Activated T-helper 1 cell treated with anti-CD3 and anti-CD28 coated beads, Interleukin-12 subunit alpha, Interleukin-12 subunit beta, Interleukin-2, Interleukin-4 antibody, amounts not matched to agents 30 ng/mL and 10 ng/mL and 1 ng/mL, durations not matched to agents 14 hours and 24 hours and 36 hours (primary cell): ENCODE data around the gene EIF4G3. TPM values are rescaled to one million over a fixed set of nuclear protein-coding genes. Genes with fewer than 3 reads are reported as not detected.
"Not testable (repeated sequence)": the region's sequence is repeated elsewhere in the genome, so short reads cannot be mapped to it uniquely, and the experiment has no call there.

Experiments used
- DNase-seq: peaks from one replicate; pipeline ENCODE4 v3.0.0; 2021; ENCODE audit warnings: low spot score
- H3K27ac Mint-ChIP-seq: one replicate; pipeline ENCODE4 v1.8.0; 2021; ENCODE audit warnings: mild to moderate bottlenecking, mixed read lengths
- H3K27me3 Mint-ChIP-seq: one replicate; pipeline ENCODE4 v1.8.0; 2022; ENCODE audit warnings: mild to moderate bottlenecking, moderate library complexity, mixed read lengths; ENCODE audit not compliant: insufficient read depth
- H3K36me3 Mint-ChIP-seq: one replicate; pipeline ENCODE4 v1.8.0; 2021; ENCODE audit warnings: low read depth, mixed read lengths
- H3K4me1 Mint-ChIP-seq: one replicate; pipeline ENCODE4 v1.8.0; 2021; ENCODE audit warnings: low read depth, mixed read lengths
- H3K4me3 Mint-ChIP-seq: one replicate; pipeline ENCODE4 v1.8.0; 2021; ENCODE audit warnings: mild to moderate bottlenecking, moderate library complexity, mixed read lengths
- H3K9me3 Mint-ChIP-seq: one replicate; pipeline ENCODE4 v1.8.0; 2021; ENCODE audit warnings: mixed read lengths
- intact Hi-C: fragments of 100-400 bp; cut with micrococcal nuclease; formaldehyde crosslinking; loops from one replicate; pipeline ENCODE4 v1.15.1; 2024
- total RNA-seq: library from RNA; stranded (reverse); gene quantifications from 2 replicates; pipeline ENCODE4 v1.2.3, GENCODE V29; 2022

EIF4G3 gene
- total RNA-seq, 1 donor from 2014 or later = 67.5 TPM

DNA sequence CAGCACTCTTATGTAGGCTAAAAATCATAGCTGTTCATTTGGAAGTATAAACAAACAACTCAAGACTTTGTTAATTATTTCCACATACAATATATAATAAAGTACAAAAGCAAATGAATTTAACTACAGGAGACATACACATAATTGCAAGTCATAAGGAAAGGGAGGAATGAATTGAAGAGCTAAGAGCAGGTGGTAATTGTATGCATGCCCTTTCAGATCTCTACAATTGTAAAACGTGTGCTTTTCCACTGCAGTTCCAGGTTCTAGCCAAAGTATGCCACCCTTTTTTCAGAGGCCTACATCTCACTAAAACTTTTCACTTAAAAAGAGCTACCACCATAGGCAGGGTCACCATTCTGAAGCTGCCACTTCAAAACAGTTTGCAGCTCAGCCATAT is 346.8 kb downstream of the EIF4G3 start:
- peaks cover 22% of the 10 kb centered on the region for H3K36me3 Mint-ChIP-seq
- H3K27me3 Mint-ChIP-seq = no peaks in the 10 kb centered on the region
- H3K27ac Mint-ChIP-seq = no peak overlapping the region
- no peaks in the 10 kb centered on the region for H3K4me1 Mint-ChIP-seq
- no peak for DNase-seq
- intact Hi-C loops = no loop called here
- no peak overlapping the region for H3K4me3 Mint-ChIP-seq
- no peaks in the 10 kb centered on the region for H3K9me3 Mint-ChIP-seq

DNA sequence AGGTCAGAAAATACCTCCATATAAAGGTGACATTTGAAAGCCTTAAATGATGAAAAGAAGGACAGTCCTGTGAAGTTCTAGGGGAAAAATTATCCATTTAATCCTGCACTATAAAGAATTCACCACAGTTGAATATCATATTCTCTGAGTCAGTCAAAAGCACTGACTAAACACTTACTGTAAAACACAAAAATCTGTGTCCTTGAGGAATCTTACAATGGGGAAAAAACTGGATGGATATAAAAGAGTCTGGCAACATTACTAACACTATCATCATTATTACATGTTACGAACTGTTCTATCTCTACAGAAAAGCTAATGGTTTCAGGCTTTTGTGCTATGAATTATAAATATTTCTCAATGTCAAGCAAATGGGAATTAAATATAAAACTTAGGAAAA is 347.2 kb downstream of the EIF4G3 start:
- Mint-ChIP-seq H3K4me3 (no peak overlapping the region), H3K27ac (no peak overlapping the region), H3K4me1 (no peaks in the 10 kb centered on the region), H3K9me3 (no peaks in the 10 kb centered on the region), H3K27me3 (no peaks in the 10 kb centered on the region), H3K36me3 (peaks cover 18% of the 10 kb centered on the region)
- intact Hi-C loops = no loop called here
- no peak for DNase-seq

DNA sequence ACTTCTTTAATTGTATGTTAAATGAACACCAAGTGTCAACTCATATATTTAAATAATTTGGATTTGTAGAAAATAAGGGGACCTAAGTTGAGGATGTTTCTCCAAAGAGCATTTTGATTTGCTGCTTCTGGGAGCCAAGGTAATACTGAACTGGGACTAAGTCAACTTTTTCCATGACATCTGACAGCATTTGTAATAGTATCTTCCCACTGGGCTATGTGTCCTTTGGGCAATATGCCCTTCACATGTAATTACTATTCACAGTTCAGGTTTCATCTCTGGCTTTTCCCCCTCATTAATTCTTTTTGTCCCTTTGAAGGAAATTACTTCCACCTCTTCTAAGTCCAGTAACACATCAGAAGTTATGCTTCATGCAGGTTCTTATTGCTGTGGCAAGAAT is 352.9 kb downstream of the EIF4G3 start:
- no peak for DNase-seq
- no peaks in the 10 kb centered on the region for H3K4me1 Mint-ChIP-seq
- H3K27me3 Mint-ChIP-seq = peaks cover 1% of the 10 kb centered on the region
- H3K36me3 Mint-ChIP-seq = peaks cover 21% of the 10 kb centered on the region
- no peaks in the 10 kb centered on the region for H3K9me3 Mint-ChIP-seq
- no peak overlapping the region for H3K4me3 Mint-ChIP-seq
- no peak overlapping the region for H3K27ac Mint-ChIP-seq
- intact Hi-C loops = no loop called here

DNA sequence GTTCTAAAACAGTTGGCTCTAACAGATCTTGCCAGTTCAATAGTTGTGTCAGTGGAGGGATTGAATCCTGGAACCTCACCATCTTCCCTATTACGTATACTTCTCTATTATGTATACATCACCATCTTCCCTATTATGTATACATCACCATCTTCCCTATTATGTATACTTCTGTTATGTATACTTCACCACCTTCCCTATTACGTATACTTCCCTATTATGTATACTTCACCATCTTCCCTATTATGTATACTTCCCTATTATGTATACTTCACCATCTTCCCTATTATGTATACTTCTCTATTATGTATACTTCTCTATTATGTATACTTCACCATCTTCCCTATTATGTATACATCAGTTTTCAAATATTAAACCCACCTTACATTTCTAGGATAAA is 355.2 kb downstream of the EIF4G3 start:
- peaks cover 15% of the 10 kb centered on the region for H3K36me3 Mint-ChIP-seq
- no peak for DNase-seq
- no peaks in the 10 kb centered on the region for H3K4me1 Mint-ChIP-seq
- peaks cover 1% of the 10 kb centered on the region for H3K27me3 Mint-ChIP-seq
- no peak overlapping the region for H3K4me3 Mint-ChIP-seq
- intact Hi-C loops = no loop called here
- no peak overlapping the region for H3K27ac Mint-ChIP-seq
- H3K9me3 Mint-ChIP-seq = no peaks in the 10 kb centered on the region

DNA sequence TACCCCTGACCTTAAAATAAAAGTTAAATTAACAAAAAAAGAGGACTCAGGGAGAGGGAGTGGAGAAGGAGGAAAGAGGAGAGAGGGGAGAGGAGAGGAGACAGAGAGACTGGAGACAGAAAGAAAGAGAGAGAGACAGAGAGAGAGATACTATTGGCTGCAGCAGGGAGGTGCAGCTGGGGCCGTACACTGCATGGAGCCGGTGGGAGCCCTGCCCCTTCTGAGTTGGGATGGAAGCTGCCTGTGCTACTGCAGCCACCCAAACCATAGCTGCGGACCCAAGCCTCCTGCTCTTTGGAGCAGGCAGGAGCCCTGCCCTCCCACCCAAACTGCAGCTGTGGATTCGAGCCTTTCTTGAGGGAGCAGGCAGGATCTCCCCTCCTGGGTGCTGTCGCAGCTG is 356.9 kb downstream of the EIF4G3 start:
- intact Hi-C loops = no loop called here
- H3K4me3 Mint-ChIP-seq = no peak overlapping the region
- DNase-seq = no peak
- H3K4me1 Mint-ChIP-seq = no peaks in the 10 kb centered on the region
- H3K9me3 Mint-ChIP-seq = no peaks in the 10 kb centered on the region
- peaks cover 11% of the 10 kb centered on the region for H3K36me3 Mint-ChIP-seq
- H3K27me3 Mint-ChIP-seq = peaks cover 1% of the 10 kb centered on the region
- no peak overlapping the region for H3K27ac Mint-ChIP-seq

DNA sequence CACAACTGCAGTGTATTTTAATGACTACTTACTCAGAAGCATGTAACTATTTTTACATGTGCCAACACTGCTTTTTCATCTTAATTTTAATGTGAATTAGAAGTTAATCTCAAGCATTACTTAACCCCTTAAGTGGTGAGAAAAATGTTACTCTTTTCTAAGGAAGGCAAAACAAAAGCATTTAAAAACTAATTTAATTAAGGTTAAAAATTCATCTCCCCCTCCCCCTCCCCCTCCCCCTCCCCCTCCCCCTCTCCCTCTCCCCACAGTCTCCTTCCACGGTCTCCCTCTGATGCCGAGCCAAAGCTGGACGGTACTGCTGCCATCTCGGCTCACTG is 362.2 kb downstream of the EIF4G3 start:
- no peak overlapping the region for H3K4me3 Mint-ChIP-seq
- no peak overlapping the region for H3K27ac Mint-ChIP-seq
- no peaks in the 10 kb centered on the region for H3K9me3 Mint-ChIP-seq
- intact Hi-C loops = no loop called here
- H3K27me3 Mint-ChIP-seq = no peaks in the 10 kb centered on the region
- peaks cover 4% of the 10 kb centered on the region for H3K36me3 Mint-ChIP-seq
- H3K4me1 Mint-ChIP-seq = no peaks in the 10 kb centered on the region
- DNase-seq = no peak

DNA sequence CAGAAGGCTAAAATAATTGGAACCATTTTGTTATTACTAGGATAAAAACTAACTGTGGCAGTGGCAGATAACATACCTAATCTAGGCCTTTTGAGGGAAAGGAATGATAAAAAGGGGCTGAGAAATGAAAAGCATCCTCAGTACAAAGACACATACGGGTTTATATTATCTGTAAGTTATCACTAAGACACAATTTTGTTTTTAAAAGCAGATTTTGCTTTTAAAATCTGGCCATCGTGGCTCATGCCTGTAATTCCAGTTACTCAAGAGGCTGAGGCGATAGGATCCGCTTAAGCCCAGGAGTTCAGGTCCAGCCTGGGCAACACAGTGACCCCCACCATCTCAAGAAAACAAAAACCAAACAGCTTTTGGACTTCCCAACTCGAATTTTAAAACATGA is 364.8 kb downstream of the EIF4G3 start:
- no peaks in the 10 kb centered on the region for H3K27me3 Mint-ChIP-seq
- peaks cover 5% of the 10 kb centered on the region for H3K36me3 Mint-ChIP-seq
- no peak for DNase-seq
- H3K27ac Mint-ChIP-seq = no peak overlapping the region
- no peaks in the 10 kb centered on the region for H3K4me1 Mint-ChIP-seq
- no peaks in the 10 kb centered on the region for H3K9me3 Mint-ChIP-seq
- no peak overlapping the region for H3K4me3 Mint-ChIP-seq
- intact Hi-C loops = no loop called here

DNA sequence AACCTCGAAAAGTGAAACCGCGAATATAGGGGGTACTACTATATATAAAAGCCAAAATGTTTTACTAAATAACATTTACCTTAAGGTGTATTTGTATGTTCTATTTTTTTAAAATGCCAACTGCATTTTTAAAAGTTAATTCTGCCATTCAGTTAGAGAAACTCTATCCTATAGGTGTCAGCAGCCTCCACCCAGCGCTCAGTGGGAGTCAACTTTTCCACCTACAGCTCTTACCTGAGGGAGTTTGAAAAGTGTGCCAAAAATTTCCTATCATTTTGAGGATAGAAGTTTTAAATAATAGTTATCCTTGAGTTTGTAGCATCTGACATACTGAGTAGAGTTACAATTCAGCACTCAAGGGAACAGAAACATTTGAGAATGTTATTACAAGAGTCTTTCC is 383.5 kb downstream of the EIF4G3 start:
- no peaks in the 10 kb centered on the region for H3K36me3 Mint-ChIP-seq
- H3K27ac Mint-ChIP-seq = no peak overlapping the region
- DNase-seq = no peak
- H3K9me3 Mint-ChIP-seq = no peaks in the 10 kb centered on the region
- intact Hi-C loops = no loop called here
- peaks cover 4% of the 10 kb centered on the region for H3K27me3 Mint-ChIP-seq
- H3K4me1 Mint-ChIP-seq = peaks cover 2% of the 10 kb centered on the region
- H3K4me3 Mint-ChIP-seq = no peak overlapping the region

DNA sequence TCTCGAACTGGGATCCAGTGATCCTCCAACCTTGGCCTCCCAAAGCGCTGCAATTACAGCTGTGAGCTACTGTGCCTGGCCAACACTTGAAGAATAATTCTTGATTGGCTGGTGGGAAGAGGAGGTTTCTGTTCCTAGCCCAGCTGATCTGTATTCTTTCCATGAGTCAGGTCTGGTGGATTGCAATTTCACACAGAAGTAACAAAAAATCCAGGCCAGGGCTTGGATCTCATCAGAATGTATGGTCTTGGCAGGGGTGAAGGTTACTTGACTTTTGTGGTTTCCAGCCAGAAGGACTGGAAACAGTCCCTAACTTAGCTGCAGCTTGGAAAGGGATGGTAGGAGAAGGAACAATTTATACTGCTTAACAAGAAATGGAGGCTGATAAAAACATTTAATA is 384.5 kb downstream of the EIF4G3 start:
- Mint-ChIP-seq H3K27ac (no peak overlapping the region), H3K4me3 (no peak overlapping the region), H3K27me3 (peaks cover 5% of the 10 kb centered on the region), H3K36me3 (no peaks in the 10 kb centered on the region), H3K4me1 (peaks cover 10% of the 10 kb centered on the region), H3K9me3 (no peaks in the 10 kb centered on the region)
- intact Hi-C loops = no loop called here
- no peak for DNase-seq

DNA sequence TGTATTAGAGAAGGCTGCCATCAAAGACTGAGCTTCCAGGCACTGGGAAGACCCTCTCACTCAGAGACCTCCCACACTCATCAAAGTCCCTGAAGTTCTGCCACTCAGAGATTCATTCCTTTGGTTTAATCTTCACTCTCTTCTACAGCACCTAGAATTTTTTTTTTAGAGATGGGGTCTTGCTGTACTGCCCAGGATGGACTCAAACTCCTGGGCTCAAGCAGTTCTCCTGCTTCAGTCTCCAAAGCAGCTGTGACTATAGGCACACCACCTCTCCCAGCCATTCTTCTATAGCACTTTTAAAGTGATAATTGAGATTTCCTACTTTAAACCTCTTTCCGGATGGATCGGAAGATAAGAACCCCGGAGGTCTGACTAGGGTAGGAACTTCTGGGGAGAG is 385.9 kb downstream of the EIF4G3 start:
- H3K27ac Mint-ChIP-seq = no peak overlapping the region
- no peaks in the 10 kb centered on the region for H3K9me3 Mint-ChIP-seq
- H3K36me3 Mint-ChIP-seq = no peaks in the 10 kb centered on the region
- H3K4me3 Mint-ChIP-seq = no peak overlapping the region
- H3K27me3 Mint-ChIP-seq = peaks cover 5% of the 10 kb centered on the region
- intact Hi-C loops = no loop called here
- H3K4me1 Mint-ChIP-seq = peaks cover 11% of the 10 kb centered on the region
- DNase-seq = no peak

DNA sequence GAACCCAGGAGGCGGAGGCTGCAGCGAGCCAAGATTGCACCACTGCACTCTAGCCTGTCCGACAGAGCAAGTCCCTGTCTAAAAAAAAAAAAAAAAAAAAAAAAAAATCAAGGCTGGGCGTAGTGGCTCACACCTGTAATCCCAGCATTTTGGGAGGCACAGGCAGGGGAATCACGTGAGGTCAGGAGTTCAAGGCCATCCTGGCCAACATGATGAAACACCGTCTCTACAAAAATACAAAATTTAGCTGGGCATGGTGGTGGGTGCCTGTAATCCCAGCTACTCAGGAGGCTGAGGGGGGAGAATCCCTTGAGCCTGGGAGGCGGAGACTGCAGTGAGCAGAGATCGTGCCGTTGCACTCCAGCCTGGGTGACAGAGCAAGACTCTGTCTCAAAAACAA is 387.1 kb downstream of the EIF4G3 start:
- H3K27me3 Mint-ChIP-seq, H3K9me3 Mint-ChIP-seq, H3K4me3 Mint-ChIP-seq, H3K27ac Mint-ChIP-seq, DNase-seq, H3K36me3 Mint-ChIP-seq: not testable (repeated sequence)
- intact Hi-C loops = loop anchor here (5.0 kb wide), 1 partner anchor 503 kb away; the partner anchor contains the start of gene ECE1
- H3K4me1 Mint-ChIP-seq = peaks cover 22% of the 10 kb centered on the region

DNA sequence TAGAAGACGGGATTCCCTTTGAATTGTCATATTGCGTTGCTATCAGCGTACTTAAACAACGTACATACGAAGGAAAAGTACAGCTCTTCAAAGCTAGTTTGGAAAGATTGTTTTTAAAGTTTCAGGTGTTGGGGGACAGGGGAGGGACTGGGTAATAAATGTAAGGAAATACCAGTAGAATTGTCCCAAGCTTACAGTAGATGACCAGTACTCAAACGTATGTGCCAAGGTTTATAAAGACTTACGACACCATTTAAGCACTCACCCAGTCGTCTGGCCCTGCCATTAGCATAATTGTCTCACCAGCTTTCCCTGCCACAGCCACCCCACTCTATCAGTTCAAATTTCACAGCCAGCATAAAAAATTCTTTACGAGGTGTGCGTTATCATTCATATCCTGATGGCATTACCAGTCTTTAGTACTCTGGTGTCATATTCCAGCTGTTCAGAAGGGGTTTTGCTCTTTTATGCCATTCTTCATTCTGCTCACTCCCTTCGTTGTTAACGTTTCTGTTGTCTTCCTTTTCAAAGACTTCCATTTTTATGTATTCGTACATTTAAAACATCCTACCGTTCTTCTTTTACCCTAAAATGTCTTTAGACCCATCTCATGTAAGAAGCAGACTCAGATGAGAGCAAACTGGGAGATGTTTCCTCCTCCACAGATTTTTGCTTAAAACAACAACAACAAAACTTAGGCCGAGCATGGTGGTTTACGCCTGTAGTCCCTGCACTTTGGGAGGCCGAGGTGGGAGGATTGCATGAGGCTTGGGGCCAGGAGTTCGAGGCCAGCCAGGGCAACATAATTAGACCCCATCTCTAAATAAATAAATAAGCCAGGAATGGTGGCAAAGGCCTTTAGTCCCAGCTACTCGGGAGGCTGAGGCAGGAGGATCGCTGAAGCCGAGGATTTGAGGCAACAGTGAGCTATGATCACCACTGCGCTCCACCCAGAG is 388.6 kb downstream of the EIF4G3 start:
- intact Hi-C loops = loop anchor here (1.0 to 5.0 kb wide), 4 partner anchors 144 to 504 kb away; partner anchors contain the start of genes ECE1 and EIF4G3
- H3K9me3 Mint-ChIP-seq = no peaks in the 10 kb centered on the region
- DNase-seq = no peak

DNA sequence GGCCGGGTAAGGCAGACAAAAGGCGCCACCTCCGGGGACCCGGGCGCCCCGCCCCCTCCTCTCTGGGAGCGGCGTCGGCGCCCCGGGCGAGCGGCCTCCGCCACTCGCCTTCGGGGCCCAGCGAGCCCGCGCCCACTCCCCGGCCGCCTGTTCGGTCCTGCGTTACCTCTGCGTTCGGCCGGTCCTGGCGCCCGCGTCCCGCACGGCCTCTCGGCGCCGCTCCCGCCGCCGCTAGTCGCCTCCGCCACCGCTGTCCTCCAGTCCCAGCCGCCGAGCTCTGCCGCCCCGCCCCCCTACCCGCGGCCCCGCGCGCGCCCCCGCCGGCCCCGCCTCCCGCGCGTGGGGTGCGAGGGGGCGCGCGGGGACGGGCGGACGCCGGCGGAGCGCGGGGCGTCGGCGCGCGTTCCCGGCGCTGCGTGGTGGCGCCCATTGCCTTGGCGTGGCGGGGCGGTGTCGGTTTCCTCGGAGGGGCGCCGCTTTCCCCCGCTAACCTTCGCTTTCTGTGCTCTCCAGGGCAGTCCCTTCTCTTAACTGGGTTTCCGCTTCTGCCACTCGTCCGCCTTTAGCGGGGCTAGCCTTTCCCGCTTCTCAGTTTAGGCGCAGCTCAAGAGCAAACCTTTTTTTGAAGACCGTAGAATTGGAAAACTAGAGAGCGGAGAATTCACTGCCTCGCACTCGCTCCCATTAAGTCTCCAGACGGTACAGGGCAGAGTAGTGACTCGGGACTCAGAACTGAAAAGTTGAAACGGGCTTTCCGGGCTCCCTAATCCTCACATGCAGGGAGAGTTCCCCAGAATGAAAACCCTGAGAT is 389.5 kb downstream of the EIF4G3 start, which contains the start of gene HP1BP3:
Gene HP1BP3 (minus strand): TSS at position 279 of the 811 bp plus-strand sequence. CDS start 6,867 bp downstream, outside the sequence.
- Mint-ChIP-seq H3K27ac (peak within 1 kb of the TSS; percentile 97), H3K4me3 (peak within 1 kb of the TSS; percentile 92), H3K27me3 (peaks cover 5% of the 10 kb centered on the region), H3K9me3 (no peaks in the 10 kb centered on the region), H3K36me3 (no peaks in the 10 kb centered on the region), H3K4me1 (peaks cover 26% of the 10 kb centered on the region)
- intact Hi-C loops = loop anchor here (1.0 to 5.0 kb wide), 3 partner anchors 145 to 505 kb away; partner anchors contain the start of genes ECE1 and EIF4G3
- DNase-seq = peak; percentile 84

More for the DNA sequence above, 388.6 kb downstream of the EIF4G3 start:
- H3K4me3 Mint-ChIP-seq = peak overlapping the region; percentile 92
- H3K27ac Mint-ChIP-seq = peak overlapping the region; percentile 92
- H3K4me1 Mint-ChIP-seq = peaks cover 26% of the 10 kb centered on the region
- no peaks in the 10 kb centered on the region for H3K36me3 Mint-ChIP-seq
- H3K27me3 Mint-ChIP-seq = peaks cover 5% of the 10 kb centered on the region
